Activated naive CD4-positive, alpha-beta T cell treated with anti-CD3 and anti-CD28 coated beads, Interleukin-2, amount 10 ng/mL, durations not matched to agents 7 days and 5 days (primary cell): ENCODE data around the gene RMND5B.
"Not testable (repeated sequence)": the region's sequence is repeated elsewhere in the genome, so short reads cannot be mapped to it uniquely, and the experiment has no call there.

Source experiments
- CTCF ChIA-PET: fragments of 350-600 bp; sonication (Branson Sonifier 250); formaldehyde crosslinking; loops from one replicate; lab custom pipeline; 2021; ENCODE audit warnings: antibody characterized with exemption; lab: Charles Lee
- DNase-seq: peaks from one replicate; pipeline ENCODE4 v3.0.0-alpha.2; 2020
- H3K27ac Mint-ChIP-seq: one replicate; pipeline ENCODE4 v1.8.0; 2021; ENCODE audit warnings: mild to moderate bottlenecking, moderate library complexity, mixed read lengths
- H3K27me3 Mint-ChIP-seq: one replicate; pipeline ENCODE4 v1.8.0; 2021; ENCODE audit warnings: mild to moderate bottlenecking, mixed read lengths
- H3K36me3 Mint-ChIP-seq: one replicate; pipeline ENCODE4 v1.8.0; 2021; ENCODE audit warnings: mixed read lengths
- H3K4me1 Mint-ChIP-seq: one replicate; pipeline ENCODE4 v1.8.0; 2021; ENCODE audit warnings: mixed read lengths
- H3K4me3 Mint-ChIP-seq: one replicate; pipeline ENCODE4 v1.8.0; 2021; ENCODE audit warnings: mild to moderate bottlenecking, moderate library complexity, mixed read lengths
- H3K9me3 Mint-ChIP-seq: one replicate; pipeline ENCODE4 v1.8.0; 2021; ENCODE audit warnings: mixed read lengths

RMND5B gene

DNA sequence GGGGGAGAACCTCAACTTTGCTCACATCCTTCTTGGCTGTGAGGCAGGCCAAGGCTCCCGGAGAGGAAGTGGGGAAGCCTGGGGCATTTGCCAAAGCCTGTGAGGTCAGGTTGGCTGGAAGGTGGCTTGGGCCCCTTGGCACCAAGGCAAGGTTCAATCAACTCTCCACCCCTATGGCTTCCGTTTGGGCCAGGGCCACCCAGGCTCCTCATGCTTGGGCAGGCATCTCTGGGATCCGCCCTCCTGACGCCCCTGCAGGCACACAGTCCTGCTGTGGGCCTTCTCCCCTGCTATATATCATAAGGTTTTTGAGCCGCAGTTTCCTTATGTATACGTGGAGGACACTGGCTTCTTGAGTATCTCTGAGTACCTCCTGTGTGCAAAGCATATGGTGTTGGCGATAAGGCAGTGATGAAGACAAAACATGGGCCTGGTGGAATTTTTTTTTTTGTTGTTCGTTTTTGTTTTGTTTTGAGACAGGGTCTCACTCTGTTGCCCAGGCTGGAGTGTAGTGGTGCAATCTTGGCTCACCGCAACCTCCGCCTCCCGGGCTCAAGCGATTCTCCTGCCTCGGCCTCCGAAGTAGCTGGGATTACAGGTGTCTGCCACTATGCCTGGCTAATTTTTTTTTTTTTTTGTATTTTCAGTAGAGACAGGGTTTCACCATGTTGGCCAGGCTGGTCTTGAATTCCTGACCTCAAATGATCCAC is 3.4 kb upstream of the RMND5B start:
- Mint-ChIP-seq H3K4me1 (peaks cover 17% of the 10 kb centered on the region), H3K27me3 (peaks cover 29% of the 10 kb centered on the region)
- H3K4me3 Mint-ChIP-seq, DNase-seq, H3K27ac Mint-ChIP-seq, H3K9me3 Mint-ChIP-seq, CTCF ChIA-PET, H3K36me3 Mint-ChIP-seq: not testable (repeated sequence)

DNA sequence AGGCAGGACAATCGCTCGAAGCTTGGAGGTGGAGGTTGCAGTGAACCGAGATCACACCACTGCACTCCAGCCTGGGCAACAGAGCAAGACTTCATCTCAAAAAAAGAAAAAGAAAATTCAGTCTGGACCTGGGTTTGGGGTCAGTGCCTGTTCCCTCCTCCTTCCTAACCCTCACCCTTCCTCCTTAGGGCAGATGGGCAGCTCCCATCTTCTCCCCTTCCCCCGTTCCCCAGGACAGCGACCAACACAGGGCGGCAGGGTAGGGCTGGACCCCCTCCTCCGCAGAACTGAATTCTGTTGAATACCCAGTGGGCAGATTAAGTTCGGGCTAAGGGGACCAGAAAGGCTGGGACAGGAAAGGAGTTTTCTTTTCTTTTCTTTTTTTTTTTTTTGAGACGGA is 1.5 kb upstream of the RMND5B start:
- Mint-ChIP-seq H3K9me3 (no peaks in the 10 kb centered on the region), H3K4me1 (peaks cover 24% of the 10 kb centered on the region), H3K36me3 (peaks cover 5% of the 10 kb centered on the region), H3K4me3 (peak overlapping the region; percentile 33), H3K27me3 (peaks cover 23% of the 10 kb centered on the region), H3K27ac (no peak overlapping the region)
- CTCF ChIA-PET = interaction anchor here (1.6 kb wide), 1 partner anchor 9 kb away, joined by 9 read pairs; no protein-coding TSS in a partner anchor
- DNase-seq = no peak

DNA sequence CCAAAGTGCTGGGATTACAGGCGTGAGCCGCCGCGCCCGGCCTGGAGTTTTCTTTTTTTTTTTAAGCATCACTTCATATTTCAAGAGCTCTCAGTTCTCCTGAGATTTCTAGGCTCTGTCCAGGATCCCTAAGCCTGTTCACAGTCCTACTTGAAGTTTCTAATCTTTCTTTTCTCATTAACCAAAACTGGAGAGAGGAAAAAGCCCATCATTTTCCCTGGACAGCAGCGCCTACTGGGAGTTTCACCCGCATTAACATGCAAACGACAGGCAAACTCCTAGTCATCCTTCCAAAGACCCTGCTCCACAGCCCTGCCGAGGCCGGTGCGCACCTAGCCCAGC is 609 bp upstream of the RMND5B start:
- CTCF ChIA-PET = interaction anchor here (1.6 kb wide), 1 partner anchor 10 kb away, joined by 9 read pairs; no protein-coding TSS in a partner anchor
- Mint-ChIP-seq H3K4me1 (peaks cover 24% of the 10 kb centered on the region), H3K4me3 (peak overlapping the region; percentile 74), H3K27ac (peak overlapping the region; percentile 75), H3K27me3 (peaks cover 23% of the 10 kb centered on the region)
- H3K9me3 Mint-ChIP-seq, H3K36me3 Mint-ChIP-seq, DNase-seq: not testable (repeated sequence)

DNA sequence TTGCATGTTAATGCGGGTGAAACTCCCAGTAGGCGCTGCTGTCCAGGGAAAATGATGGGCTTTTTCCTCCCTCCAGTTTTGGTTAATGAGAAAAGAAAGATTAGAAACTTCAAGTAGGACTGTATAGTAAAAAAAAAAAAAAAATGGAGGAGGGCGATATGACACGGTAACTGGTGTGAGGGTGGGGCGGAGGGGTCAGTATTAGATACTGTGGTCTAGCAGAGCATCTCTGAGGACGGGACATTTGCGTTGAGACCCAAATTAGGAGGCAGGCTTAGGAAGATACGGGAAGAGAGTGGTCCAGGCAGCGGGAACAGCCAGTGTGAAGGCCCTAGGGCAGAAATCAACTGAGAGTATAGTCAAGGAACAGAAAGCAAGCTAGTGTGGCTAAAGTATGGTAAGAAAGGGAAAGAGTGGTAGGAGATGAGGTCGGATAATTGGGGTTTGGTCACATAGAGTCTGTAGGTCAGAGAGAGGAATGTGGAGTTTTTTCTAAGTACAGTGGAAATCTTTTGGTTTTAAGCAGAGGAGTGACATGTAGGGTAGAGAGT is 707 bp downstream of the RMND5B start:
- CTCF ChIA-PET = interaction anchor here (1.7 kb wide), 1 partner anchor 11 kb away, joined by 6 read pairs; no protein-coding TSS in a partner anchor
- H3K36me3 Mint-ChIP-seq = peaks cover 15% of the 10 kb centered on the region
- no peaks in the 10 kb centered on the region for H3K9me3 Mint-ChIP-seq
- H3K4me1 Mint-ChIP-seq = peaks cover 27% of the 10 kb centered on the region
- DNase-seq = no peak
- H3K27me3 Mint-ChIP-seq = peaks cover 21% of the 10 kb centered on the region
- H3K4me3 Mint-ChIP-seq = peak overlapping the region; percentile 78
- peak overlapping the region; percentile 9 for H3K27ac Mint-ChIP-seq

DNA sequence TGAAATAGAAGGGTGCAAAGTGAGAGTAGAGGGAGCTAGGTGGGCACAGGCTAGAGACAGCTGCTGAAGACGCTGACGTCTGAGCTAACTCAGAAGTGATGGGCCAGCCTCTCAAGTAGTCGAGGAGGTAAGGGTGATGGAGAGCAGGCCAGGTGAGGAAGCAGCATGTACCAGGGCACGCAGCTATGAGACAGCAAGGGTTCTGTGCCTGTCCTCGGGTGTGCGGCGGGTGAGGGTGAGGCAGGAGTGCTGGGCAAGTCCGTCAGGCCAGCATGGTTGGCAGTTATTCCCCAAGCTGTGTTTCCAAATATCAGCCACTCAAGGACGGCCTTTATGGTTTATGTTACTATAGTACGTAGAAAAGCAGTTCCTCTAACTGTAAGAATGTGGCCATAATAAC is 6.2 kb downstream of the RMND5B start:
- H3K4me3 Mint-ChIP-seq = no peak overlapping the region
- H3K36me3 Mint-ChIP-seq = peaks cover 27% of the 10 kb centered on the region
- H3K4me1 Mint-ChIP-seq = peaks cover 12% of the 10 kb centered on the region
- DNase-seq = no peak
- CTCF ChIA-PET = interaction anchor here (1.2 to 5.0 kb wide), 3 partner anchors 16 to 62 kb away, joined by 3 to 21 read pairs (median 5); no protein-coding TSS in a partner anchor
- no peak overlapping the region for H3K27ac Mint-ChIP-seq
- H3K9me3 Mint-ChIP-seq = no peaks in the 10 kb centered on the region
- H3K27me3 Mint-ChIP-seq = no peaks in the 10 kb centered on the region

DNA sequence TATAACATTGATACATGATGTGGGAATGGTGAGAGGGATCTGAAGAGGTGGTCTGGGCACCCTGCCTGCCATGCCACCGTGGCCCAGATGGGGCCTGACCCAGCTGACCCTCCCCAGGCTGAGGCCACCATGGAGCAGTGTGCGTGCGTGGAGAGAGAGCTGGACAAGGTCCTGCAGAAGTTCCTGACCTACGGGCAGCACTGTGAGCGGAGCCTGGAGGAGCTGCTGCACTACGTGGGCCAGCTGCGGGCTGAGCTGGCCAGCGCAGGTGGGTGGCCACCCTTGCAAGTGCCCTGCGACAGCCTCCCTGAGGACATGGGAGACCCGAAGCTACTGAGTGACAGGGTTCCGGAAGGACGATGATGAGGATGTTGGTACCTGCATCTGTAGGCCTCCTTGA is 7.2 kb downstream of the RMND5B start:
- Mint-ChIP-seq H3K4me3 (no peak overlapping the region), H3K27me3 (no peaks in the 10 kb centered on the region), H3K27ac (no peak overlapping the region), H3K36me3 (peaks cover 30% of the 10 kb centered on the region), H3K4me1 (peaks cover 9% of the 10 kb centered on the region), H3K9me3 (no peaks in the 10 kb centered on the region)
- CTCF ChIA-PET = interaction anchor here (0.7 to 5.0 kb wide), 4 partner anchors 17 to 63 kb away, joined by 3 to 21 read pairs (median 4); no protein-coding TSS in a partner anchor
- no peak for DNase-seq

DNA sequence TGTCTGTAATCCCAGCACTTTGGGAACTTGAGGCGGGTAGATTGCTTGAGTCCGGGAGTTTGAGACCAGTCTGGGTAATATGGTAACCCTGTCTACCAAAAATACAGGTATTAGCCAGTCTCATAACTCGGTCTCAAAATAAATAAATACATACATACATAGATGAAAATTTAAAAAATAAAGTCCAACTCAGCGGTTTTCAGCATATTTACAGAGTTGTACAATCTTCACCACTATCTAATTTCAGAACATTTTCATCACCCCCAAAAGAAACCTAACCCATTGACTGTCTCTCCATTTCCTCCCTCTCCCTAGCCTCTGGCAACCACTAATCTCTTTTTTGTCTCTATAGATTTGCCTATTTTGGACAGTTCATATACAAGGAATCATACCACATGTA is 10.7 kb downstream of the RMND5B start:
- Mint-ChIP-seq H3K4me1 (peaks cover 3% of the 10 kb centered on the region), H3K9me3 (no peaks in the 10 kb centered on the region), H3K27me3 (no peaks in the 10 kb centered on the region), H3K27ac (no peak overlapping the region), H3K4me3 (no peak overlapping the region), H3K36me3 (peaks cover 35% of the 10 kb centered on the region)
- CTCF ChIA-PET = interaction anchor here (9.8 kb wide), 1 partner anchor 66 kb away, joined by 118 read pairs; no protein-coding TSS in a partner anchor
- no peak for DNase-seq

DNA sequence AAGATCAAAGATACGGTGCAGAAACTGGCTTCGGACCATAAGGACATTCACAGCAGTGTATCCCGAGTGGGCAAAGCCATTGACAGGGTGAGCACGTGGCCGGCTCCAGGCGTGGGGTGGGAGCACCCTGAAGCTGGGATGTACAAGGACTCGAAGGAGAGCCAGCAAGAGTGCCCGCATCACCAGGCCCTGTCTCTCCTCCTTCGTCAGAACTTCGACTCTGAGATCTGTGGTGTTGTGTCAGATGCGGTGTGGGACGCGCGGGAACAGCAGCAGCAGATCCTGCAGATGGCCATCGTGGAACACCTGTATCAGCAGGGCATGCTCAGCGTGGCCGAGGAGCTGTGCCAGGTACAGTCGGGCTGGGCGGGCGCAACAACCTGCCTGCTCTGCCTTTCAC is 11.8 kb downstream of the RMND5B start:
- Mint-ChIP-seq H3K27ac (no peak overlapping the region), H3K9me3 (no peaks in the 10 kb centered on the region), H3K36me3 (peaks cover 44% of the 10 kb centered on the region), H3K27me3 (no peaks in the 10 kb centered on the region), H3K4me1 (peaks cover 3% of the 10 kb centered on the region), H3K4me3 (no peak overlapping the region)
- DNase-seq = no peak
- CTCF ChIA-PET = interaction anchor here (0.7 to 9.8 kb wide), 4 partner anchors 10 to 67 kb away, joined by 3 to 118 read pairs (median 12); no protein-coding TSS in a partner anchor

DNA sequence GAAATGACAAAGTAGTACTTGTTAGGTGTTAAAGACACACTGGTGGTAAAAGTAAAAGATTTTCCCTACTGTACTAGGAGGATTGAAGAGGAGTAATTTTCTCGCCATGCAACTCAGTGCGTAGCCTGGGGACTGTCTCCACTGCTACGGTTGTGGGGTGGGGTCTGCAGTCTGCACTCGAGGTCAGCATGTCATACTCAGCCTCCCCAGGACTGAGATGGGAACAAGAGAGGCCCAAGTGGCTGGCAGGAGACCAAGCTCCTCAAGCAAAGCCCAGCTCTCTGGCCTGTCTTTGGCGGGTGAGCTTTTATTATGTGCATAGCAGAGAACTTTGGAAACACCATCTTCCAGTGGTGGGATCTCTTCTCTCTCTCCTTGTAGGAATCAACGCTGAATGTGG is 12.4 kb downstream of the RMND5B start:
- Mint-ChIP-seq H3K4me3 (no peak overlapping the region), H3K36me3 (peaks cover 45% of the 10 kb centered on the region), H3K4me1 (peaks cover 4% of the 10 kb centered on the region), H3K9me3 (no peaks in the 10 kb centered on the region), H3K27ac (no peak overlapping the region), H3K27me3 (no peaks in the 10 kb centered on the region)
- DNase-seq = no peak
- CTCF ChIA-PET = interaction anchor here (1.1 to 9.8 kb wide), 4 partner anchors 11 to 68 kb away, joined by 3 to 118 read pairs (median 14); partner anchors contain the start of gene NHP2

DNA sequence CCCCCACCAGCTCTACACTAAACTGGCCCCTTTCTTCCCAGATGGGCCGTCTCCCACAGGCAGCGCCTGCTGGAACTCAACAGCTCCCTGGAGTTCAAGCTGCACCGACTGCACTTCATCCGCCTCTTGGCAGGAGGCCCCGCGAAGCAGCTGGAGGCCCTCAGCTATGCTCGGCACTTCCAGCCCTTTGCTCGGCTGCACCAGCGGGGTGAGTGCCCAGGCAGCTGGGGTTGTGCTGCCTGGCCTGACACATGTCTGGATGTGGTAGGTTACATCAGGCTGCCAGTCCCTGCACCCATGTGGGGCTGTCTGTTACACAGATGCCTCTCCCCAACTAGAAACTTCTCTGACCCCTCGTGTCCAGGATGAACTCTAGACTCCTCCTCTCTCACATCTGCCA is 13.1 kb downstream of the RMND5B start:
- H3K4me1 Mint-ChIP-seq = peaks cover 11% of the 10 kb centered on the region
- no peak for DNase-seq
- H3K27me3 Mint-ChIP-seq = no peaks in the 10 kb centered on the region
- H3K27ac Mint-ChIP-seq = no peak overlapping the region
- peaks cover 48% of the 10 kb centered on the region for H3K36me3 Mint-ChIP-seq
- no peaks in the 10 kb centered on the region for H3K9me3 Mint-ChIP-seq
- H3K4me3 Mint-ChIP-seq = no peak overlapping the region
- CTCF ChIA-PET = interaction anchor here (1.5 to 9.8 kb wide), 4 partner anchors 10 to 68 kb away, joined by 3 to 118 read pairs (median 14); partner anchors contain the start of gene NHP2

DNA sequence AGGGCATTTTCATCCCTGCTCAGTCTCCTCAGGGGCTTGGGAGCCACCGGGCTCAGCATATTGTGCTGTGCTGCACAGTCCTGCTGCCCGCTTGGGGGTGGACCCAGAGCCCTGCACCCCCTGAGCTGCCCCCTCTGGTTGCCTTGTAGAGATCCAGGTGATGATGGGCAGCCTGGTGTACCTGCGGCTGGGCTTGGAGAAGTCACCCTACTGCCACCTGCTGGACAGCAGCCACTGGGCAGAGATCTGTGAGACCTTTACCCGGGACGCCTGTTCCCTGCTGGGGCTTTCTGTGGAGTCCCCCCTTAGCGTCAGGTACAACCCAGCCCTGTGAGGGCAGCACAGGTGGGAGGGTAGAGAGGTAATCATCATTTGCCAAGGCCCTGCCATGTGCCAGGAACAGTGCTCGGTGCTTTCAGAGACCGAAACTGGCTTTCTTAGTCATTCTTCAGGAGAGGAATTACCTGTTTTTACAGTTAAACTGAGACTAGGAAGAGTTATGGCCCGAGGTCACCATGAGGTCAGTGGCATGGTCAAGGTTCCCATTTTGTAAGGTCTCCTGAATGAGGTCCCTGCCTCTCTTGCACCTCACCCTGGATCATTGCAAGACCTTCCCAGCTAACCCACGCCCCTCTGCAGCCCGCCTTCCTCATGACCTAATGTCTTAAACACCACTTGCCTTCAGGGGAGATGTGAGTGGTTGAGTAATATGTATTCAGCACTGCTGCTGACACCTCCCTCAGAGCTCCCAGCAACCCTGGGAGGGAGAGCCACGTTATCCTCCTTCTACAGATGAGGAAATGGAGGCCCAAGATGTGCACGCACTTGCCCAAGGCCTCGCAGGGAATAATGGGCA is 15.4 kb downstream of the RMND5B start:
- H3K27me3 Mint-ChIP-seq = no peaks in the 10 kb centered on the region

DNA sequence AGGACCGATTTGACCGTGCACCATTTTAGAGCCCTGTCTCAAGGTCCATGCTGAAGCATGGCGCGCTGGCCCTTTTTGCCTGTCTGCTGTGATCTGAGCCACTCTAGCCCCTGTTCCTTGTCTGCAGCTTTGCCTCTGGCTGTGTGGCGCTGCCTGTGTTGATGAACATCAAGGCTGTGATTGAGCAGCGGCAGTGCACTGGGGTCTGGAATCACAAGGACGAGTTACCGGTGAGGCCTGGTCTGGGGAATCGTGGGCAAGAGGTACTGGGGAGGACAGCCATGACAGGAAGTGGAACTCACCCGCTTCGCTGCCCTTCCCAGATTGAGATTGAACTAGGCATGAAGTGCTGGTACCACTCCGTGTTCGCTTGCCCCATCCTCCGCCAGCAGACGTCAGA is 16.6 kb downstream of the RMND5B start:
- CTCF ChIA-PET = interaction anchor here (0.8 to 9.8 kb wide), 6 partner anchors 12 to 281 kb away, joined by 3 to 118 read pairs (median 4); no protein-coding TSS in a partner anchor
- Mint-ChIP-seq H3K36me3 (peaks cover 58% of the 10 kb centered on the region), H3K27me3 (no peaks in the 10 kb centered on the region), H3K4me3 (no peak overlapping the region), H3K9me3 (no peaks in the 10 kb centered on the region), H3K4me1 (peaks cover 42% of the 10 kb centered on the region), H3K27ac (no peak overlapping the region)
- no peak for DNase-seq

More for the DNA sequence above, 15.4 kb downstream of the RMND5B start:
- H3K4me1 Mint-ChIP-seq = peaks cover 34% of the 10 kb centered on the region
- peaks cover 57% of the 10 kb centered on the region for H3K36me3 Mint-ChIP-seq
- DNase-seq = peak; percentile 85
- CTCF ChIA-PET = interaction anchor here (0.6 to 9.8 kb wide), 7 partner anchors 10 to 71 kb away, joined by 3 to 118 read pairs (median 6); no protein-coding TSS in a partner anchor
- H3K27ac Mint-ChIP-seq = no peak overlapping the region
- H3K9me3 Mint-ChIP-seq = no peaks in the 10 kb centered on the region
- H3K4me3 Mint-ChIP-seq = no peak overlapping the region

DNA sequence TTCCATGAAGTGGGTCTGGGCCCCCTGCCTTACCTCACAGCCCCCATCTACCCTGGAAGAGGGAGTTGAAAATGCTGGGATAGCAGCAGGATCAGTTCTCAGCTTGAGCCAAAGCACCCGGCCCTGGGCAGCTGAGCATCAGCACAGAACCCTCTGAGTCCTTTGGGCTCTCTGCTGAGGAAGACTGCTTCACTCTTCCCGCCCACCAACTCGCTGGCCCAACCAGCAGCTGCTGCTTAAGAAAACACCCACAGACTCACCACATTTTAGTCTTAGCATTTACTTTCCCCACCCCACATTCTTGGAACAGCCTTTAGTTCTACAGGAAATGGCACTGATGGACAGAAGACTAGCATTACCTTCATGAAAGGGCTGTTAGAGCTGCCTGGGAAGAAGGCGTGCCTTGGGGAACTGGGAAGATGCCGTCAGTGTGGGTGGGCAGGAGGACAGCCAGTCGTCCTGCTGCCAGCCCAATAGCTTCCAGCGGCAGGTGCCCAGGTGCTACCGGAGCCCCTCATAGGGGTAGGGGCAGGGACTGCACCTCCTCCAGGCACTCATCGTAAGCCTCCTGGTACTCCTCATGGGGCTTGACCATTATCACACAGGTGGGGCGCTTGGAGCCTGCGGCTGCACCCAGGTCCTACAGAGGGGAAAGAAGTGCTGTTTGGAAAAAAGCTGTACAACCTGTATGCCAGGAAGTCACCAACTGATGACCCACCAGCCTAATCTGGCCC is 18.6 kb downstream of the RMND5B start:
- Mint-ChIP-seq H3K4me3 (no peak overlapping the region), H3K27me3 (no peaks in the 10 kb centered on the region), H3K27ac (peak overlapping the region; percentile 81), H3K4me1 (peaks cover 58% of the 10 kb centered on the region), H3K9me3 (no peaks in the 10 kb centered on the region), H3K36me3 (peaks cover 47% of the 10 kb centered on the region)
- CTCF ChIA-PET = interaction anchor here (0.6 to 9.8 kb wide), 5 partner anchors 9 to 74 kb away, joined by 3 to 118 read pairs (median 7); partner anchors contain the start of gene HNRNPAB
- peak; percentile 48 for DNase-seq
